Small intestine (tissue), 16 donors: Measurements from ENCODE around the gene AMTN. TPM values are rescaled to one million over a fixed set of nuclear protein-coding genes. Genes with fewer than 3 reads are reported as not detected.
"Not testable (repeated sequence)": the region's sequence is repeated elsewhere in the genome, so short reads cannot be mapped to it uniquely, and the experiment has no call there.

Source experiments
- DNase-seq, 2 donors: peaks; one replicate each; pipeline versions ENCODE4 v3.0.0 to v3.0.0-alpha.2; 2013
- FAIRE-seq: peaks from 2 replicates; lab custom pipeline; 2012; peaks lifted over from hg19 to GRCh38; lab: Jason Lieb, UNC
- H3K27ac ChIP-seq, 3 donors: one replicate each; pipeline ENCODE4 v1.5.1; 2013; ENCODE audit warnings: low read length in 2 of 3, mild to moderate bottlenecking in 2 of 3, control low read depth in 1 of 3, inconsistent platforms in 1 of 3, low read depth in 1 of 3, moderate library complexity in 1 of 3
- H3K27me3 ChIP-seq, 3 donors: one replicate each; pipeline ENCODE4 v1.6.1; 2013; ENCODE audit warnings: low read length in 3 of 3, inconsistent platforms in 1 of 3; ENCODE audit not compliant: control insufficient read depth in 3 of 3, insufficient read depth in 3 of 3
- H3K36me3 ChIP-seq, 3 donors: one replicate each; pipeline ENCODE4 v1.6.1; 2013; ENCODE audit warnings: low read length in 3 of 3, inconsistent platforms in 1 of 3, low read depth in 1 of 3, mild to moderate bottlenecking in 1 of 3, moderate library complexity in 1 of 3; ENCODE audit not compliant: control insufficient read depth in 3 of 3, insufficient read depth in 2 of 3
- H3K4me1 ChIP-seq, 3 donors: one replicate each; pipeline ENCODE4 v1.6.1; 2013; ENCODE audit warnings: low read length in 2 of 3, inconsistent platforms in 1 of 3, low read depth in 1 of 3, mild to moderate bottlenecking in 1 of 3, moderate library complexity in 1 of 3; ENCODE audit not compliant: control insufficient read depth in 3 of 3, insufficient read depth in 2 of 3
- H3K4me3 ChIP-seq, 3 donors: one replicate each; pipeline ENCODE4 v1.5.1; 2013; ENCODE audit warnings: low read length in 3 of 3, control low read depth in 1 of 3, inconsistent platforms in 1 of 3, low read depth in 1 of 3, mild to moderate bottlenecking in 1 of 3, moderate library complexity in 1 of 3
- H3K9me3 ChIP-seq, 2 donors: one replicate each; pipeline ENCODE4 v1.6.1; 2013; ENCODE audit warnings: low read depth in 1 of 2, low read length in 1 of 2; ENCODE audit not compliant: control insufficient read depth in 2 of 2, insufficient read depth in 1 of 2
- WGBS, 3 donors: extraction: QIAGEN DNeasy Blood & Tissue Kit; methylation state at CpG; one replicate each; pipeline ENCODE4 v1.1.7; 2013; 5-methylcytosine and 5-hydroxymethylcytosine counted together
- long read RNA-seq, 10 donors: transcript quantifications; one replicate each; lab custom pipeline, GENCODE V29; 2026
- polyA plus RNA-seq, 4 donors: library from polyadenylated mRNA; stranded (reverse) in 3 of 4; unstranded in 1 of 4; fragments of 200-250 nt in 3 of 4; fragments of 120-200 nt in 1 of 4; gene quantifications; one replicate each; pipeline versions ENCODE4 v1.2.1 to v1.2.3, GENCODE V29; 2013
- donor health status: healthy with polysubstance abuse.
- donor health status: control.
- donor health status: control.
- donor health status: Bipolar disorder and iron deficiency.
- donor health status: healthy.

The AMTN gene
- polyA plus RNA-seq, result not detected
- long read RNA-seq, donor 1, result 0 reads
- long read RNA-seq, donor 2, result 0 reads
- long read RNA-seq, donor 3, result 0 reads
- long read RNA-seq, donor 4, result 0 reads
- long read RNA-seq, donor 5, result 0 reads
- long read RNA-seq, donor 6, result 0 reads
- long read RNA-seq, donor 7, result 0 reads
- long read RNA-seq, donor 8, result 0 reads
- long read RNA-seq, donor 9, result 0 reads
- long read RNA-seq, donor 10, result 0 reads

DNA sequence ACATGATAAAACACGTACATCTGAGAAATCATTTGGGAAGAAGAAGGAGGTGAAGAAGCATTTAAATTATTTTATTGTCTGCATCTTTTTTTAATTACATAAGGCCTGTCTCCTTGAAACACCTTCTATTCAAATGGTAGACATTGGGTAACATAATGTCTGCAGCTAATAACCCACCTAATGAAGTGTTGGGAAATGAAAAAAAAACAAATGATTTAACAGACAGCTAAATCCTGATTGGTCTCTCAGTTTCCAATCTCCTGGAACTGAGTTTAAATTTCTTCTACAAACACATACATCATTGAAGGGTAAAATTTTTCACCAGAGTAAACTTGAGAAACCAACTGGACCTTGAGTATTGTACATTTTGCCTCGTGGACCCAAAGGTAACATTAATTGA lies at the start of gene AMTN:
Gene AMTN (plus strand): TSS at position 301 of the 400 bp plus-strand sequence. CDS start 209 bp downstream, outside the sequence.
- FAIRE-seq, result no peak
- no peaks in the 10 kb centered on the region for H3K36me3 ChIP-seq
- H3K4me1 ChIP-seq, result no peaks in the 10 kb centered on the region
- no peak within 1 kb of the TSS for H3K27ac ChIP-seq
- no peak for DNase-seq
- no peaks in the 10 kb centered on the region for H3K27me3 ChIP-seq
- WGBS, 3 donors, result 69 to 84% (median 75%) methylated on average over 2 of the region's 2 CpGs
- H3K4me3 ChIP-seq, result no peak within 1 kb of the TSS
- no peaks in the 10 kb centered on the region for H3K9me3 ChIP-seq

GRCh38 chr4:70471897-70472296 lies 46.5 kb upstream of the AMTN start, which contains the start of gene MUC7:
TSS of gene MUC7 (plus strand) at chr4:70472197. CDS start at chr4:70474022, 1,825 bp downstream.
- H3K36me3 ChIP-seq, result no peaks in the 10 kb centered on the region
- H3K4me3 ChIP-seq, result no peak within 1 kb of the TSS
- FAIRE-seq (no peak), DNase-seq (no peak)
- H3K4me1 ChIP-seq, result no peaks in the 10 kb centered on the region
- H3K27me3 ChIP-seq, result no peaks in the 10 kb centered on the region
- H3K27ac ChIP-seq, result no peak within 1 kb of the TSS
- WGBS, 3 donors, result 71 to 76% (median 74%) methylated on average over 4 of the region's 4 CpGs
- no peaks in the 10 kb centered on the region for H3K9me3 ChIP-seq

- FAIRE-seq, result no peak
- WGBS, 3 donors, result 67 to 90% (median 89%) methylated on average over 4 of the region's 4 CpGs
- no peak overlapping the region for H3K4me3 ChIP-seq
Measured at GRCh38 chr4:70473679-70474078, 44.7 kb upstream of the AMTN start.

DNA sequence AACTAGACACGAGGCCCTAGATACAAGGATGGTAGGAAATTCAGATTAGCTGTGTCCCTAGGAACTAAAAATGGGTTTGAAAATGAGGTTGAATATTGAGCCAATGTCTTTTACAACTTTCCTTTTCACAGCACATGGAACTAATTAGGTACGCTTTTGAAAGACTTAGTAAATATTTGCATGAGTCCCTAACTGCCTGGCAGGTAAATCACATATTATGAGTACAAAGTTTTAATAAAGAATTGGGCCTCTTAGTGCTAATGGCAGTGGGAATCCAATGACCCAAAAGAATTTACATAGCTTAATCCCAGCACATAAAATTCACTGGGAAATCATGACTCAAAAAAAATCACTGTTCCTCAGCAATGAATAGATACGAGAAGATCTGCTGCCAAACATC lies 29.6 kb upstream of the AMTN start:
- Histone ChIP-seq H3K4me1 (no peaks in the 10 kb centered on the region), H3K9me3 (no peaks in the 10 kb centered on the region), H3K27ac (no peak overlapping the region), H3K27me3 (peaks cover 0 to 2% (median 0%) of the 10 kb centered on the region in 3 donors), H3K4me3 (no peak overlapping the region), H3K36me3 (no peaks in the 10 kb centered on the region)
- 66 to 83% (median 76%) methylated on average over 3 of the region's 3 CpGs for WGBS, 3 donors
- no peak for FAIRE-seq
- no peak for DNase-seq

More at GRCh38 chr4:70473679-70474078, 44.7 kb upstream of the AMTN start:
- no peaks in the 10 kb centered on the region for H3K36me3 ChIP-seq
- no peaks in the 10 kb centered on the region for H3K4me1 ChIP-seq
- H3K9me3 ChIP-seq, result no peaks in the 10 kb centered on the region
- no peak for DNase-seq
- no peaks in the 10 kb centered on the region for H3K27me3 ChIP-seq
- no peak overlapping the region for H3K27ac ChIP-seq

DNA sequence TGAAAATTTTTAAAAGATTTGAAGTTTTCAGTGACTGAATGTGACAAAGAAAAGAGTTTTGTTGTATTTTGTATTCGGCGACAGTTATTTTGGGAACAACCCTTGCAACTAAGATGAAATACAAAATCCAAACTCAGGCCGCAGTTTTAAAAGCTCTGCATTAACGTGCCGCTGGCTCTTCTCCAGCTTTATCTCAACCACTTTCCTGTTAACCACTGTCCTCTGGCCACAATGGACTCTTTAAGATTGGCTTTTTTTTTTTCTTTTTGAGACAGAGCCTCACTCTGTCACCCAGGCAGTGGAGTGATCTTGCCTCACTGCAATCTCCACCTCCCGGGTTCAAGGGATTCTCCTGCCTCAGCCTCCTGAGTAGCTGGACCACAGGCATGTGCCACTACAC lies 22.1 kb upstream of the AMTN start:
- no peak for DNase-seq
- Histone ChIP-seq H3K27ac (no peak overlapping the region), H3K4me3 (no peak overlapping the region), H3K4me1 (no peaks in the 10 kb centered on the region), H3K9me3 (no peaks in the 10 kb centered on the region), H3K27me3 (peaks cover 0 to 1% (median 0%) of the 10 kb centered on the region in 3 donors), H3K36me3 (no peaks in the 10 kb centered on the region)
- 77 to 87% (median 79%) methylated on average over 6 of the region's 6 CpGs for WGBS, 3 donors
- FAIRE-seq, result no peak

DNA sequence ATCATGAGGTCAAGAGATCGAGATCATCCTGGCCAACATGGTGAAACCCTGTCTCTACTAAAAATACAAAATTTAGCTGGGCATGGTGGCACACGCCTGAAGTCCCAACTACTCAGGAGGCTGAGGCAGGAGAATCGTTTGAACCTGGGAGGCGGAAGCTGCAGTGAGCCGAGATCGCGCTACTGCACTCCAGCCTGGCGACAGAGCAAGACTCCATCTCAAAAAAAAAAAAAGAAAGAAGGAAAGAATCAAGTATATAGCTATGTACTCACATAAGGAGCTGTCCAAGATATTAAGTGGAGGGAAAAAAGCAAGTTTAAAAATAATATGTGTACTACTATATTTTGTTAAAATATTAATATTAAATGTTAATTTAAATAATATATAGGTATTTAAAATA lies 16.5 kb upstream of the AMTN start:
- H3K27me3 ChIP-seq, H3K4me1 ChIP-seq, DNase-seq, H3K9me3 ChIP-seq, H3K27ac ChIP-seq, H3K4me3 ChIP-seq, FAIRE-seq, H3K36me3 ChIP-seq: not testable (repeated sequence)
- WGBS, 3 donors, result 79 to 91% (median 85%) methylated on average over 8 of the region's 8 CpGs

DNA sequence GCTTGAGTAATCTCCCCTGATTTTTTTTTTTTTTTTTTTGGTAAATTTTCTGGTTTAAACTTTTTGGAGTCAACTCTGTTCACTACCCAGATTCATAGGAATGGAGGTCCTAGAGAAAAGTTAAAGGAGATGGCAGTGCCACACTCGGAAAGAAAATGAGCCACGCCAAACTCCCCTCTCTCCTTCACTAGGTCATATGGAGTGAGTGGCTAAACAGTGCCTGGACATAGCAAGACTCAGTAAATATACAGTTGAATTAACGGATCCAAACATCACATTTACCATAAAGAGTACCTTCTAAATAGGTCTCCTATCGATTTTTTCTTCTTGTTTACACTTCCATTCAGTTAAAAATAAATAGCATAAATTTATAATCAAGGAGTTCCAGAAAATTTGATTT lies 13.6 kb upstream of the AMTN start:
- Histone ChIP-seq H3K4me1 (no peaks in the 10 kb centered on the region), H3K36me3 (no peaks in the 10 kb centered on the region), H3K27ac (no peak overlapping the region), H3K9me3 (no peaks in the 10 kb centered on the region), H3K27me3 (no peaks in the 10 kb centered on the region), H3K4me3 (no peak overlapping the region)
- WGBS, 3 donors, result 44 to 48% (median 46%) methylated on average over 4 of the region's 4 CpGs
- no peak for DNase-seq
- no peak for FAIRE-seq

DNA sequence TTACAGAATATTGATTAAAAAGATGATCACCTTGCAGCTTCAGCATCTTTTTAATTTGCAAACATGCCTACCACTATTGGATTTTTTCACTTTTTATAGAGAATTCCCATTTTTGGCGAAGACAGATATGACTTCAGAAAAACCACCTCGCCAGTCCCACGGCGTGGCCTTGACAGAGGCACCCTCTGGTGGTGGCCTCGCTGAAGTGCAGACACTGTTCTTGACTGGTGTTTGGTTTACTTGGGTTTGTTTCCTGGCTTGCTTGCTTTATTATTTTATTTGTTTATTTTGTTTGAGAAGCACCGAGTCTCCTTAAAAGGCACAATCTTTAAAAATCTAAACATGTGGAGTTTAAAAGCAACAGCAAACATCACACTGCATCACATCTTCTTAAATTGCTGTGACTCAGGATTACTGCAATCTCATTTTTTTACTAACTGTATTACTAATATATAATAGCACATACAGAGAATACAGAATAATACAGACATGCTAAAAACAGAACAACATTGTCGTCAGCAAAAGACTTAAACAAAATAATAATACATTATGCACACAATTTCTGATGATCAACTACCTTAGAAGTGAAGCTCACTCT lies 13.1 kb upstream of the AMTN start:
- FAIRE-seq (peak; percentile 15), DNase-seq (peak; percentile 46 to 56)
- Histone ChIP-seq H3K9me3 (no peaks in the 10 kb centered on the region), H3K27me3 (no peaks in the 10 kb centered on the region), H3K27ac (no peak overlapping the region), H3K4me3 (no peak overlapping the region), H3K36me3 (no peaks in the 10 kb centered on the region), H3K4me1 (no peaks in the 10 kb centered on the region)
- 5 to 7% (median 5%) methylated on average over 7 of the region's 7 CpGs for WGBS, 3 donors
